ENCODE measurements around the gene BANP. TPM values are rescaled to one million over a fixed set of nuclear protein-coding genes. Genes with fewer than 3 reads are reported as not detected.
"Not testable (repeated sequence)": the region's sequence is repeated elsewhere in the genome, so short reads cannot be mapped to it uniquely, and the experiment has no call there.

Gene BANP
- total RNA-seq, 2 experiments from 2014 or later = 35.1 to 38.6 TPM

DNA sequence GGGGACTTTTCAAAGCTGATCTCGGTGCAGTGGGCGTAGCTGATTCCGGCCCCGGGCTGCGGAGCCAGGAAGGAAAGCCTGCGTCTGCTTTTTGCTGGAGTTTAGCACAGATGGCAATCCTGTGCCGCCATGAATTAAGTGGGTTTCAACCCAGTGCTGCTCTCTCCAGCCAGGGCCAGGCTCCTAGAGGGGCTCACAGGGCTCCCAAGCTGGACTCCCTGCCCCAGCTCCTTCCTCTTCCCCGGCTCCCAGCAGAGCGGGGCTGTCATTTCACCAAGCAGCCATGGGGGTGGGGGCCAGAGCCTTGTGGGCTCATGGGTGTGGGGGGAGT, 140.7 kb downstream of the BANP start:
- H3K4me1 Mint-ChIP-seq (ENCODE audit: low read depth); H3K27me3 Mint-ChIP-seq (ENCODE audit: low read depth); intact Hi-C loops (cut with micrococcal nuclease); CTCF ChIA-PET; H3K27ac Mint-ChIP-seq; H3K4me3 Mint-ChIP-seq; DNase-seq; H3K36me3 Mint-ChIP-seq (ENCODE audit: low read depth): not testable (repeated sequence)
- peaks cover 12% of the 10 kb centered on the region for H3K9me3 Mint-ChIP-seq

GRCh38 chr16:88092791-88093555, 141.7 kb downstream of the BANP start:
- H3K27ac Mint-ChIP-seq; DNase-seq; CTCF ChIA-PET; H3K36me3 Mint-ChIP-seq (ENCODE audit: low read depth); H3K27me3 Mint-ChIP-seq (ENCODE audit: low read depth); H3K4me3 Mint-ChIP-seq; H3K4me1 Mint-ChIP-seq (ENCODE audit: low read depth); intact Hi-C loops (cut with micrococcal nuclease): not testable (repeated sequence)
- peaks cover 16% of the 10 kb centered on the region for H3K9me3 Mint-ChIP-seq

GRCh38 chr16:88093556-88094252, 142.5 kb downstream of the BANP start:
- H3K4me3 Mint-ChIP-seq; H3K27ac Mint-ChIP-seq; DNase-seq; intact Hi-C loops (cut with micrococcal nuclease); CTCF ChIA-PET; H3K4me1 Mint-ChIP-seq (ENCODE audit: low read depth); H3K36me3 Mint-ChIP-seq (ENCODE audit: low read depth); H3K27me3 Mint-ChIP-seq (ENCODE audit: low read depth): not testable (repeated sequence)
- peaks cover 16% of the 10 kb centered on the region for H3K9me3 Mint-ChIP-seq

DNA sequence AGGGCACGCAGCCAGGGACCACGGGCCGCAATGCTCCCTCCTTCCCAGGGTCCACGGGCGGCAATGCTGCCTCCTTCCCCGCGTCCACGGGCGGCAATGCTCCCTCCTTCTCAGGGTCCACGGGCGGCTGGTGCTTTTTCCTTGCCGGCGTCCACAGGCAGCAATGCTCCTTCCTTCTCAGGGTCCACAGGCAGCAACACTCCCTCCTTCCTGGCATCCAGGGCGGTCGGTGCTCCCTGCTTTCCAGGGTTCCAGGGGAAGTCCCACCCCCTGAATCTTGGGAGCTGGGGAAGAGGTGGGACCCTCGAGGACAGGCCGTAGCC, 143.0 kb downstream of the BANP start:
- H3K4me3 Mint-ChIP-seq; CTCF ChIA-PET; DNase-seq; H3K27ac Mint-ChIP-seq; H3K27me3 Mint-ChIP-seq (ENCODE audit: low read depth); H3K36me3 Mint-ChIP-seq (ENCODE audit: low read depth); intact Hi-C loops (cut with micrococcal nuclease); H3K4me1 Mint-ChIP-seq (ENCODE audit: low read depth): not testable (repeated sequence)
- peaks cover 16% of the 10 kb centered on the region for H3K9me3 Mint-ChIP-seq

DNA sequence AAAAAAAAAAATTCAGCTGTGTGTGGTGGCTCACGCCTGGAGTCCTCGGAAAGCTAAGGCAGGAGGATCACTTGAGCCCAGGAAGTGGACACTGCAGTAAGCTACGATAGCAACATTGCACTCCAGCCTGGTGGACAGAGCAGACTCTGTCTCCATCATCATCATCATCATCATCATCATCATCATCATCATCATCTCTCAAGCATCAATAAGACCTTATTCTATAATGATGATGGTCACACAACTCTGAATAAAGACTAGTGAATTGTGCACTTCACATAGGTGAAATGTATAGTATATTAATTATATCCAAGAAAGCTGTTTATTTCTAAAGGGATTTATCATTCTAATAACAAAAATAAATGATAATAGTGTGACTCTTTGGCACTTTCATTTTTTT, 143.7 kb downstream of the BANP start:
- H3K9me3 Mint-ChIP-seq = peaks cover 16% of the 10 kb centered on the region
- DNase-seq; H3K27me3 Mint-ChIP-seq (ENCODE audit: low read depth); intact Hi-C loops (cut with micrococcal nuclease); H3K36me3 Mint-ChIP-seq (ENCODE audit: low read depth); CTCF ChIA-PET; H3K4me3 Mint-ChIP-seq; H3K4me1 Mint-ChIP-seq (ENCODE audit: low read depth); H3K27ac Mint-ChIP-seq: not testable (repeated sequence)

- DNase-seq; H3K4me3 Mint-ChIP-seq; H3K36me3 Mint-ChIP-seq (ENCODE audit: low read depth); CTCF ChIA-PET; H3K27ac Mint-ChIP-seq; intact Hi-C loops (cut with micrococcal nuclease); H3K4me1 Mint-ChIP-seq (ENCODE audit: low read depth): not testable (repeated sequence)
- Mint-ChIP-seq H3K27me3 (ENCODE audit: low read depth) (peaks cover 14% of the 10 kb centered on the region), H3K9me3 (peaks cover 16% of the 10 kb centered on the region)
Observed at GRCh38 chr16:88096659-88097058, 145.4 kb downstream of the BANP start.

DNA sequence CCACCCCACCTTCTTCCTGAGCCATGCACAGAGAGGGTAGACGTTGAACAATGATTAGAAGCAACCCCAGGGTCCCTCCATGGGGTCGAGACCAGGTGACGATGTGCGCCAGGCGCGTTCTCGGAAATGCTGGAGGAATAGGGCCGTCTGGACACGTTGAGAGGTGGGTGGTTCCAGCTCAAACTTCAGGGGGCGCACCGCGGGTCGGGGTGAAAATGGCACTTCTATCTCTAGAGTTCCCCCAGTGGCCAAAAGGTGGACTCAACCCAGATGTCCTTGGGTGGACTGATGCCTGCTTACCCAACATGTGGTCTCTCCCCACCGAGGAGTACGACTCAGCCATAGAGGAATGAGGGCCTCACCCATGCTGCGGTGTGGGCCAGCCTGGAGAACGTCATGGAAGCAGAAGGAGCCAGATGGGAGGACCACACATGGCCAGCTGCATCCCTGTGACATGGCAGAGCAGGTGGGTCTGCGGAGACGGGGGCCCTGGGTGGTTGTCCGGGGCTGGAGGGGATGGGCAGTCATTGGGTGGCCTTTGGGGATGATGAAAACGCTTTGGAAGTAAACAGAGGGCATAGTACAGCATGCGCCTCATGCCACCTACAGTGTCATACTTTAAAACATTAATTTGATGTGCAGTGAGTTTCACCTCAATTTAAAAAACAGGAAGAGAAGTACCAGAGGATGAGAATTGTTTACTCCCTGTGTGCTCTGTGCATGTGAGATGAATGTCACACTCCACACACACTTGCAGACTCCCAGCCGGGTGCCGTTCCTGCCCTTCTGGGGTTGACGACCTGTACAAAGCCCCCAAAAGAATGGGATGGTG, 147.7 kb downstream of the BANP start:
- Mint-ChIP-seq H3K27me3 (ENCODE audit: low read depth) (peaks cover 16% of the 10 kb centered on the region), H3K9me3 (peaks cover 16% of the 10 kb centered on the region)
- CTCF ChIA-PET; H3K4me1 Mint-ChIP-seq (ENCODE audit: low read depth); intact Hi-C loops (cut with micrococcal nuclease); DNase-seq; H3K4me3 Mint-ChIP-seq; H3K36me3 Mint-ChIP-seq (ENCODE audit: low read depth); H3K27ac Mint-ChIP-seq: not testable (repeated sequence)

- CTCF ChIA-PET = no interaction called here
- Mint-ChIP-seq H3K4me3 (no peak overlapping the region), H3K27me3 (ENCODE audit: low read depth) (peaks cover 16% of the 10 kb centered on the region), H3K27ac (no peak overlapping the region), H3K4me1 (ENCODE audit: low read depth) (peaks cover 1% of the 10 kb centered on the region), H3K36me3 (ENCODE audit: low read depth) (no peaks in the 10 kb centered on the region), H3K9me3 (peaks cover 16% of the 10 kb centered on the region)
- intact Hi-C loops (cut with micrococcal nuclease) = no loop called here
- no peak for DNase-seq
Observed at GRCh38 chr16:88099563-88099890, 148.3 kb downstream of the BANP start.

- intact Hi-C loops (cut with micrococcal nuclease); H3K36me3 Mint-ChIP-seq (ENCODE audit: low read depth); H3K4me1 Mint-ChIP-seq (ENCODE audit: low read depth); H3K4me3 Mint-ChIP-seq; DNase-seq; H3K27ac Mint-ChIP-seq; CTCF ChIA-PET: not testable (repeated sequence)
- Mint-ChIP-seq H3K9me3 (peaks cover 16% of the 10 kb centered on the region), H3K27me3 (ENCODE audit: low read depth) (peaks cover 16% of the 10 kb centered on the region)
Observed at GRCh38 chr16:88099956-88100355, 148.7 kb downstream of the BANP start.

GRCh38 chr16:88100801-88101622, 149.8 kb downstream of the BANP start:
- H3K4me3 Mint-ChIP-seq; intact Hi-C loops (cut with micrococcal nuclease); CTCF ChIA-PET; DNase-seq; H3K4me1 Mint-ChIP-seq (ENCODE audit: low read depth); H3K27ac Mint-ChIP-seq; H3K36me3 Mint-ChIP-seq (ENCODE audit: low read depth); H3K9me3 Mint-ChIP-seq: not testable (repeated sequence)
- H3K27me3 Mint-ChIP-seq (ENCODE audit: low read depth) = peaks cover 16% of the 10 kb centered on the region

- peaks cover 16% of the 10 kb centered on the region for H3K27me3 Mint-ChIP-seq (ENCODE audit: low read depth)
- DNase-seq; H3K9me3 Mint-ChIP-seq; H3K36me3 Mint-ChIP-seq (ENCODE audit: low read depth); CTCF ChIA-PET; H3K27ac Mint-ChIP-seq; H3K4me1 Mint-ChIP-seq (ENCODE audit: low read depth); intact Hi-C loops (cut with micrococcal nuclease); H3K4me3 Mint-ChIP-seq: not testable (repeated sequence)
Observed at GRCh38 chr16:88101623-88102105, 150.4 kb downstream of the BANP start.

DNA sequence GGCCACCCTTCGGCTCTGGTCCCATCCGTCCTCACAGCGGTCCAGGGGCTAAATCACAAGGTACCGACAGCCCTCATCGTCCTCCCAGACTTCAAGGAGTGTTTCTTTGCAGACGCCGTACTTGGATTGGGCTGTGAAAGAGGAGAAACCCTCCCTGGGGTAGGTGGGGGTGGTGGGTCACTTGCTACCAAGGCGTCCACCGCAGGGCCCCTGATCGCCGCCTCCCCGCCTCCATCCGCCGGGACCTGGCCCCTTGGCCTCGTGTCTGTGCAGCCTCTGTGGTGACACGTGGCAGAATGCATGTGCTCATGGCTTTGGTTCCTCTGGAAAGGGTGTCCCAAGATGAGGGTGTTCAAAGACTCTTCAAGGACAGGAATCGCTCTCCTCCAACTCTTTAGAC, 151.4 kb downstream of the BANP start:
- Mint-ChIP-seq H3K4me1 (ENCODE audit: low read depth) (peaks cover 1% of the 10 kb centered on the region), H3K9me3 (peaks cover 1% of the 10 kb centered on the region), H3K36me3 (ENCODE audit: low read depth) (no peaks in the 10 kb centered on the region), H3K27ac (no peak overlapping the region), H3K27me3 (ENCODE audit: low read depth) (peaks cover 16% of the 10 kb centered on the region), H3K4me3 (no peak overlapping the region)
- DNase-seq = no peak
- intact Hi-C loops (cut with micrococcal nuclease) = no loop called here
- CTCF ChIA-PET = no interaction called here
